GM12892 (cell line): ENCODE measurements around the gene CHI3L1.

Source experiments
- POLR2A ChIP-seq: IDR thresholded peaks from 2 replicates; pipeline ENCODE4 v1.6.1; 2011; ENCODE audit warnings: low read depth, low read length, control low read depth
- POLR2AphosphoS5 ChIP-seq: IDR thresholded peaks from 2 replicates; pipeline ENCODE4 v1.6.1; 2011; ENCODE audit warnings: low read depth, low read length, control low read depth

GRCh38 chr1:203147376-203147775 is 39.1 kb downstream of the CHI3L1 start:
- TF ChIP-seq POLR2AphosphoS5 (no peak), POLR2A (no peak)
